ENCODE results near the gene USP54.

DNA sequence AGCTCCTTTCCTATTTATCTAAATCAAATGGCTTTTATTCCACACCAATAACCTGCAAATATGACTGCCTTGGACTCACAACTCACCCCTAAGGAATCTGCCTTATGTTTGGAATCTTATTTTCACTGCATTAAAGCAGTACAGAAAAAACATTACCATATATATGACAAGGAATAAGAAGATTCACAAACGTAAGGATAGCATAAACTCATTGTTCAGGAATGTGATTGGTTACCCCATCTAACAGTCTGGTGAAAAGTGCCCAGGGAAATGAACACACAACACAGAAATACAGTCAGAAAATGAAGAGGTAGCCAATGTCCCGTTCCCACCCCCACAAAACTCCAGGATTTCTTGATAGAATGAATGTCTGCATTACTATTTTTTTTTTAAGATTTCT lies 97.4 kb downstream of the USP54 start:
- TF ChIP-seq, protein P1, sequence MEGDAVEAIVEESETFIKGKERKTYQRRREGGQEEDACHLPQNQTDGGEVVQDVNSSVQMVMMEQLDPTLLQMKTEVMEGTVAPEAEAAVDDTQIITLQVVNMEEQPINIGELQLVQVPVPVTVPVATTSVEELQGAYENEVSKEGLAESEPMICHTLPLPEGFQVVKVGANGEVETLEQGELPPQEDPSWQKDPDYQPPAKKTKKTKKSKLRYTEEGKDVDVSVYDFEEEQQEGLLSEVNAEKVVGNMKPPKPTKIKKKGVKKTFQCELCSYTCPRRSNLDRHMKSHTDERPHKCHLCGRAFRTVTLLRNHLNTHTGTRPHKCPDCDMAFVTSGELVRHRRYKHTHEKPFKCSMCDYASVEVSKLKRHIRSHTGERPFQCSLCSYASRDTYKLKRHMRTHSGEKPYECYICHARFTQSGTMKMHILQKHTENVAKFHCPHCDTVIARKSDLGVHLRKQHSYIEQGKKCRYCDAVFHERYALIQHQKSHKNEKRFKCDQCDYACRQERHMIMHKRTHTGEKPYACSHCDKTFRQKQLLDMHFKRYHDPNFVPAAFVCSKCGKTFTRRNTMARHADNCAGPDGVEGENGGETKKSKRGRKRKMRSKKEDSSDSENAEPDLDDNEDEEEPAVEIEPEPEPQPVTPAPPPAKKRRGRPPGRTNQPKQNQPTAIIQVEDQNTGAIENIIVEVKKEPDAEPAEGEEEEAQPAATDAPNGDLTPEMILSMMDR (IDR thresholded peaks at IDR 0.05) = no peak
- TF ChIP-seq POLR2A (IDR thresholded peaks at IDR 0.05) = no peak

Measured in lower leg skin (tissue), 3 donors.